GM12892 (cell line): ENCODE measurements around the gene SP8.

Experiments
- DNase-seq: peaks from one replicate; pipeline ENCODE4 v3.0.0; 2011; ENCODE audit not compliant: insufficient read length
- FAIRE-seq: peaks from 2 replicates; lab custom pipeline; 2011; peaks lifted over from hg19 to GRCh38; lab: Jason Lieb, UNC
- POLR2A ChIP-seq: IDR thresholded peaks from 2 replicates; pipeline ENCODE4 v1.6.1; 2011; ENCODE audit warnings: low read depth, low read length, control low read depth
- POLR2AphosphoS5 ChIP-seq: IDR thresholded peaks from 2 replicates; pipeline ENCODE4 v1.6.1; 2011; ENCODE audit warnings: low read depth, low read length, control low read depth
- TAF1 ChIP-seq: IDR thresholded peaks from 2 replicates; pipeline ENCODE4 v1.6.1; 2011; ENCODE audit warnings: low read depth, mild to moderate bottlenecking, control low read depth, low read length, borderline replicate concordance

SP8 gene

DNA sequence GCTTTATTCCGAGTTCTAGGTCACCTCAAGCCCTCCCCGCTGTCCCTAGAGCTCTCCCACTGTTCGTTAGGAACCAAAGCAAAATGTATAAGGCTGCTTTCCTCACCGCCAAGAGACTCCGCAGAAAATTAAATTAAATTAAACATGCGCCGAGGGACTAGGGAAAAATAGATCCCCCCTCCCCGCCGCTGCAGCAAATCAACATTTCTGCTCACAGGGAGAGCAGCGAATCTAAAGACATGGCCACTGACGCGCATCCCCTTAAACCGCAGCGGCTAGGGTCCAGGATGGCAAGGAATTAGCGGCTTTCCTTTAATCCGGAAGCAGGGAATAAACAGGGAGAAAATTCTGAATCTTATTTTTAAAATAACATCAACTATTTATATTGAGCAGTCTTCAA, 7.6 kb downstream of the SP8 start:
- FAIRE-seq (no peak), DNase-seq (no peak)
- no peak for TF ChIP-seq POLR2A
- TF ChIP-seq POLR2AphosphoS5: no peak
- TF ChIP-seq TAF1: no peak

DNA sequence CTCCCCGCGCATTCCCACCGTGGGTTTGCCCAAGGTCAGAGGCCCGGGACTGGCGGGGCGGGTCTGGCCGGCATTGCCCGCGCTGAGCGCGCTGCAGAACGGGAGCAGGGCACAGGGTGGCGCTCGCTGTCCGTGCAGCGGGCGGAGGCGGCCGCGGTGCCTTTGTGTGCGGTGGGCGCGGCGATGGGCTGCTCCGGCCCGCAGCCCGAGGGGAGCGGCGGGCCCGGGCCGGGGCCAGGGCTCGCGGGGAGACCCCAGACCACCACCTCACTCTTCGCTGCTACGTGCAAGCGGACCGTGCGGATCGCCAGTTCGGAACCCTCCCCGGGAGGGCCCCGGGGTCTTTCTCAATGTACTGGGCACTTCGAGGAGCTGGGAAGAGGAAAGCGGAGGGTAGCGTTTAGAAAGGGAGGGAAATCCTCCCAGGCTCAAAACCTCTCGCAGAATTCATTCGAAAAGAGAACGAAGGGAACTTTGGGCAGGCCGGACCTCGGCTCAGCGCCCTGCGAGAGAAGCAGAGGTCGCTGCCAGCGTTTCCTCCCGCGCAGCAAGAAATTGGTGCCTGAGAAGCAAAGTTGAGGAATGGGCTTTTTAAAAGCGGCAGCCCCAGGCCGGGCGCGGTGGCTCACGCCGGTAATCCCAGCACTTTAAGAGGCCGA, 8.5 kb downstream of the SP8 start:
- FAIRE-seq (no peak), DNase-seq (peak; percentile 14)
- no peak for TF ChIP-seq TAF1
- TF ChIP-seq POLR2AphosphoS5: no peak
- TF ChIP-seq POLR2A: no peak

DNA sequence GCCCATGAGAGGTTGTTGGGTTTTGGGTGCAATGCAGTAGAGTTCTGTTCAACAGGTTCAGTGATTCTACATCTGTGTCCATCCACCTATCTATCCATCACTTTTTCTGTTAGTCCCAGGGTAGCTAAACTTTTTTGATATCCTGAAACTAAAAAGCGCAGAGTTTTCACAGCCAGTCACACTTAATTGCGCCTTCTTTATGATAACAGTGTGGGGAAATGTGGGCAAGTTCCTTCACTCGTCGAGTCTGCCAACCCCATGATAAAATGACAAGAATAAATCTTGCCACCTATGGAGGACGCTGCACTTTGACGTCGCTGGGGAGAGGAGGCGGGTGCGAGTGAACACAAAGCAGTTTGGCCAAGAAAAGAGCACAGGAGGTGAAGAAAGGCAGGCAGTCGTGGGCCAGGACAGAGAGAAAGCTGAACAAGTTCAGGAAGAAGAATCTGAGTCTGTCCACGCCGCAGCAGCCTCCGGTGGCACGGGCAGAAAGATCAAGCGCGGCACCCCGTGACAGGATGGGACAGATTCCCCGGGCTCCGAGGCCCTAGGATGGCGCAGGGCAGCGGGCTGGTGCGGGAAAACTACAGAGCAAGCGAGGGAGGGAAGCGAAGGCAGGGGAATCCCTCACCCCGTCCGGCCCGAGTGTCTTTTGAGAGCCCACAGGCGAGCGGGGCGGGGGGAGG, 9.2 kb downstream of the SP8 start:
- FAIRE-seq: no peak
- no peak for DNase-seq
- TF ChIP-seq POLR2AphosphoS5 (no peak), TAF1 (no peak), POLR2A (no peak)

DNA sequence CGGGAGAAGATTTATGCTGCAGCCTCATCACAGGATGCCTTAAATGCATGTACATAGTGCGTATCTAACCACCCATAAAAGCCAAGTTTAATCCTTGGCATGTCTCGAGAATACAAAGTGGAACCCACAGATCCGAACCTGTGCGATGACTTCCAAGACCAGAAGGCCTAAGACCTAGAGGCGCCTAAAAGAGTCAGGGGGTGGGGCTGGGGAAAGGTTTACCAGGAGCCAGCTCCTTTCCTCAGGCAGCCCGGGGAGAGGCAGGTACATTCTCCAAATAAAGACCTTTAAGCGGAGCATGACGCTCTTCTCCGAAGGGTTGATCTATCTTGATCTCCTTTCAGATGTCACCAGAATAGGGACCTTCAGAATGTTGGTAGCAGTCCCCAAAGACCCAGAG, 9.7 kb downstream of the SP8 start:
- FAIRE-seq (no peak), DNase-seq (no peak)
- TF ChIP-seq POLR2AphosphoS5 (no peak), TAF1 (no peak), POLR2A (no peak)

DNA sequence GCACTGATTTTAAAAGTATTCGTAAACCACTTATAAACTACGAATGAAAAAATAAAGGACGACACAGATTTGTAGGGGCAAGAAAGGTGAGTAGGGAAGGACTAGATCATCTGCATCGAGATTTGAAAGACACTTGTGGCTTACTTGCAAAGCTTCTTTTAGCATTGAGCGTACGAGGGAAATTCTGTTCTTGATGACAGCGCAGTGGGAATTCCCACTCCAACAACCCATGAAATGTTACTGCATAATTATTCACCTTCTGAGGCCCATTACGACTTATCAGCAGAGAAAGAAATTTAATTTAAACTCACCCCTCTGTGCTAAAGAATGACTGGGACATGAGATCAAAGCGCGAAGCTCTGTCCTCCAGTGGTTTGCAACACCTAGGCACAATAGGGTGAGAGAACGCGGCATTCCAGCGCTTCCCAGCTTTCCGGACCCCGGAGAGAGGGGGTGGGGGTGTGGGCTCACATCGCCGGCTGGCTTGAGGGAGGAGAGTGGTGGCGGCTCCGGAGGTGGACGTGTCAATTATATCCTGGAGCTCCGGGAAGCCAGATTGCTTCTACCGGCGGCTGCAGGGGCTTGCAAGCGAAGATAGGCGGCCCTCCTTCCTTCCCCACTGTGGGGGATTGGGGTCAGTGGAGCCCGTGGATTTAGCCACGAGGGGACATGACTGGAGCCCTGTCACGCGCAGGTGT, 10.3 kb downstream of the SP8 start:
- FAIRE-seq (no peak), DNase-seq (no peak)

GRCh38 chr7:20754001-20754400, 32.7 kb downstream of the SP8 start:
- DNase-seq (no peak), FAIRE-seq (no peak)
- no peak for TF ChIP-seq POLR2A

More for the DNA sequence above, 10.3 kb downstream of the SP8 start:
- TF ChIP-seq POLR2A (no peak), POLR2AphosphoS5 (no peak), TAF1 (no peak)

GRCh38 chr7:20749906-20750305, 36.8 kb downstream of the SP8 start:
- DNase-seq: no peak
- no peak for FAIRE-seq
- no peak for TF ChIP-seq POLR2A

DNA sequence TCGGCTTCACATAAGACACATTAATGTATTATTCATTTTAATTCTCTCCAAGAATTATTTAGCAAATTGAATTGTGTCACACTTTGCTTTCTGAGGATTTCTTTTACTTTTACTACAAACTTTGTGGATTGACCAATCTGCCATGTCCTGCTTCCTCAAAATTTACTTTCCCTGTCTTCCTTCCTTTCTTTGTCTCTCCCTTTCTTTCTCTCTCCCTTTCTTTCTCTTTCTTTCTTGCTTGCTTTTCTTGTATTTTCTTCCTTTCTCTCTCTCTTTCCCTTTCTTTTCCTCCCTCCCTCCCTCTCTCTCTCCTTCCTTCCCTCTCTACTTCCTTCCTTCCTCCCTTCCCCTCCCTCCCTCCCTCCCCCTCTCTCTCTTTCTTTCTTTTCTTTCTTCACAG, 37.8 kb downstream of the SP8 start:
- no peak for TF ChIP-seq TAF1
- TF ChIP-seq POLR2A: no peak
- TF ChIP-seq POLR2AphosphoS5: no peak
- no peak for DNase-seq
- no peak for FAIRE-seq

GRCh38 chr7:20747001-20747400, 39.7 kb downstream of the SP8 start:
- DNase-seq: no peak
- TF ChIP-seq POLR2AphosphoS5 (no peak), TAF1 (no peak), POLR2A (no peak)
- no peak for FAIRE-seq

DNA sequence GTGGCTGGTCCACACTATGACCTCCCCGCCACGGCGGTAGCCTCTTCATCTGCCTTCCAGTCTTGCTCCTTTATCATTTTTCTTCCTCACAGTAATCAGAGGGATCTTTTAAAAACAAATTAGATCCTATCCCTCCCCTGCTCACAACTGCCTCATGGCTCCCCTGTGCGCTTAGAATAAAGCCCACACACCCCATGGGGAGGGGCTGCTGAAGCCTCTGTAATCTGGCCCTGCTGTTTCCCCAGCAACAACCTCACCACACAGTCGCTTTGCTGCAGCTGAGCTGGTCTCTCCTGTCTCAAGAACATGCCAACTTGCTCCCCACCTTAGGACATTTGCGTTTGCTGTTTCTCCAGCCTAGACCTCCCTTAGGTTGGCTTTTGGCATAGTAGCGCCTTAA, 41.0 kb downstream of the SP8 start:
- DNase-seq (no peak), FAIRE-seq (no peak)
- TF ChIP-seq POLR2AphosphoS5 (no peak), POLR2A (no peak), TAF1 (no peak)

GRCh38 chr7:20744954-20745446, 41.7 kb downstream of the SP8 start:
- no peak for DNase-seq
- no peak for FAIRE-seq
- TF ChIP-seq POLR2A: no peak
- TF ChIP-seq TAF1: no peak
- TF ChIP-seq POLR2AphosphoS5: no peak

DNA sequence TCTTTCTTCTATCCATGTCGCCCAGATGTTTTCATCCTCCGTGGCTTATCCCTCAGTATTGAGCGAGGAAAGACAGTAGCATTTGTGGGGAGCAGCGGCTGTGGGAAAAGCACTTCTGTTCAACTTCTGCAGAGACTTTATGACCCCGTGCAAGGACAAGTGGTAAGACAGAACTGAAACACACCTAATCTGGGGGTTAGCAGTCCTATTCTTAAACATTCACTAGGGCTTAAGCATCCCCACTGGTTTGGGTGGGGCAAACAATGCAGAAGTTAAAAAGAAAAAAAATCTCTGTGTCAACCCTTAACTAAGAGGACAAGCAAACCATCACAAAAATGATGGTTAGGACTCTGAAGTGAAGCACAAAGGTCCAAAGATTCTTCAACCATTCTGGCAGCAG, 43.8 kb downstream of the SP8 start:
- TF ChIP-seq POLR2A (no peak), POLR2AphosphoS5 (no peak), TAF1 (no peak)
- FAIRE-seq (no peak), DNase-seq (no peak)

GRCh38 chr7:20741801-20742200, 44.9 kb downstream of the SP8 start:
- FAIRE-seq (no peak), DNase-seq (no peak)
- TF ChIP-seq TAF1 (no peak), POLR2A (no peak), POLR2AphosphoS5 (no peak)
